H4 (cell line): ENCODE data around the gene RTN4RL1. TPM values are rescaled to one million over a fixed set of nuclear protein-coding genes. Genes with fewer than 3 reads are reported as not detected.

ENCODE experiments used
- DNase-seq: peaks from one replicate; pipeline ENCODE4 v3.0.0-alpha.2; 2015; ENCODE audit warnings: low spot score
- total RNA-seq: library from RNA; depleted of rRNA; stranded (reverse); fragments of >200 nt; shearing (Covaris generic); gene quantifications from 2 replicates; pipeline ENCODE4 v1.2.3, GENCODE V29; 2014

RTN4RL1 gene
- total RNA-seq, 1 experiment from 2014 or later = 0.48 TPM

DNA sequence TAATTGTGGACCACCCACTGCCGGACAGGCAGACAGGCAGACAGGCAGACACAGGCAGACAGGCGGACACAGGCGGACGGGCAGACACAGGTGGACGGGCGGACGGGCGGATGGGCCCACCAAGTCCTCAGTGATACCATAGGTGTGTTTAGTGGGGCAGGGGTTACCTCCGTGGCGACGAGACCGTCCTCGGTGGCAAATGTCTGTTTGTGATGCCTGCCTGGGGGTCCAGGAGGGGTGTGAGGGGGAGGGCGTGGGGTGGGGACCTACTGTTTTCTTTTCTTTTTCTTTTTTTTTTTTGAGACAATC lies 76.7 kb downstream of the RTN4RL1 start:
- no peak for DNase-seq

- DNase-seq = no peak
These were observed 77.2 kb downstream of the RTN4RL1 start for GRCh38 chr17:1947743-1948516.

DNA sequence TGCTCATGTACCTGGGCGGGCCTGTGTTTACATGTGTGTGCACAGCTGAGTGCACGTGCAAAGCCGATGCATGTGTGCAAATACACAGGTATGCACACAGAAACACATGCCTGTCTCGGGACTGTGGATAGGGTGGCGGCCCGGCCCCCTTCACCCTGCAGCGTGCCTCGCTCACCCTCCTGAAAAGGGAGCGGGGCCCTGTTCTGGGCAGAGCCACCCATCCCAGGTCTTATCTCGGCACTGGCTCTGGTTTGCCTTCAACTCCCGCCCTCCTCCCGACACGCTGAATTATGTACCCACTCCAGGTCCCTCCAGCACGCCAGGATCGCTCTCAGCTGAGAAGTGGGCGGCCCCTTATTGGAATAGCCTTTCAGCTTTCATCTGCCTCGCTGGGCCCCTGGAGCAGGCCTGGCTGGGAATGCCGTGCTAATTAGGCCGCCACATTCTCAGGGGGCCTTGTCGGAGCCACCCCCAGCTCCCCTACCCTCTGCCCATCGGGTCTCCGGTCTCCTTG lies 77.8 kb downstream of the RTN4RL1 start:
- DNase-seq = no peak

GRCh38 chr17:1946021-1946932 lies 78.9 kb downstream of the RTN4RL1 start:
- DNase-seq = no peak

- no peak for DNase-seq
These were observed 79.5 kb downstream of the RTN4RL1 start for GRCh38 chr17:1945621-1946020.

GRCh38 chr17:1943436-1943831 lies 81.7 kb downstream of the RTN4RL1 start:
- DNase-seq = no peak

DNA sequence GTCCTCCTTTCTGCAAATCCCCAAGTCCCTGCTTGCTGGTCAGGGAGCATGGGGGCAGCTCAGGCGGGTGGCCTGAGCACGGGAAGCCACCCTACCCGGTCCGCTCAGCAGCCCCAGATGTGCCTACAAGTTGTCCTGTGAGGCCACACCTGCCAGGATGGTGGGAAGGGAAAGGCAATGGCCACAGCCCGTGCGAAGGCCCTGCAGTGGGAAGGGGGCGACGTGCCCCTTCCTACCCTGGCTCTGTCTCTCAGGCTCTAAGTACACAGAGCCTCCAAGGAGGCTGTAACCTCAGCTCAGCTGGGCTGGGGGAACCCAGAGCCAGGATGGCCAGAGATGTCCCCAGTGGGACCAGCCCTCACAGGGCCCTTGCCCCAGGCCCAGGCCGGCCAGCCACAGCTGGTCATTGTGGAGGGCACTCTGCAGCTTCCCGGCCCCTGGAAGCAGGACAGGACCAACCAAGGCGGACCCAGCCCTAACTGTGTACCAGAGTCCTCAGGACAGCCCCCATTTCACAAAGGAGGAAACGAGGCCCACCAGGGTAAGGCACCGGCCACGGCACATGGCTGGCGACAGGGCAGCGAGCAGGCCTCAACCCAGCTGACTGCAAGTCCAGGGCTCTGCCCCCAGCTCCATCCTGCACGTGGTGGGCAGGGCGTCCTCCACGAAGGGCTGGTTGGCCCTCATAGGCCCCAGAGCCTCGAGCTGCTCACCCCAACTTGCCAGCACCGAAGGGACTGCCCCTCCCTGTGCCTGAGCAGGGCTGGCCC lies 82.3 kb downstream of the RTN4RL1 start:
- DNase-seq = no peak

DNA sequence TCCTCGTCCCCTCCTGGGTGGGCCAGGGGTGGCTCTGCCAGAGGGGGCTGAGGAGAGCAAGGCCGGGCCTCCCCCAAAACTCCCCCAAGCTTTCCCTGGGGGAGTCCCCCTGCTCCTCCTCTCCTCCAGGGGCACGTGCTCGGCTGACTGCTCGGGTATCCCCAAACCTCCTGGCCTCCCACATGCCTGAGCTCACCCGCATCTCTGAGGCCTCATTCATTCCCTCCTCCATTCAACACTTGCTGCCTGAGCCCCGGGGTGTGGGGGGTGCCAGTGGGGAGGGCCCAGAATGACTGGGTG lies 83.1 kb downstream of the RTN4RL1 start:
- no peak for DNase-seq

DNA sequence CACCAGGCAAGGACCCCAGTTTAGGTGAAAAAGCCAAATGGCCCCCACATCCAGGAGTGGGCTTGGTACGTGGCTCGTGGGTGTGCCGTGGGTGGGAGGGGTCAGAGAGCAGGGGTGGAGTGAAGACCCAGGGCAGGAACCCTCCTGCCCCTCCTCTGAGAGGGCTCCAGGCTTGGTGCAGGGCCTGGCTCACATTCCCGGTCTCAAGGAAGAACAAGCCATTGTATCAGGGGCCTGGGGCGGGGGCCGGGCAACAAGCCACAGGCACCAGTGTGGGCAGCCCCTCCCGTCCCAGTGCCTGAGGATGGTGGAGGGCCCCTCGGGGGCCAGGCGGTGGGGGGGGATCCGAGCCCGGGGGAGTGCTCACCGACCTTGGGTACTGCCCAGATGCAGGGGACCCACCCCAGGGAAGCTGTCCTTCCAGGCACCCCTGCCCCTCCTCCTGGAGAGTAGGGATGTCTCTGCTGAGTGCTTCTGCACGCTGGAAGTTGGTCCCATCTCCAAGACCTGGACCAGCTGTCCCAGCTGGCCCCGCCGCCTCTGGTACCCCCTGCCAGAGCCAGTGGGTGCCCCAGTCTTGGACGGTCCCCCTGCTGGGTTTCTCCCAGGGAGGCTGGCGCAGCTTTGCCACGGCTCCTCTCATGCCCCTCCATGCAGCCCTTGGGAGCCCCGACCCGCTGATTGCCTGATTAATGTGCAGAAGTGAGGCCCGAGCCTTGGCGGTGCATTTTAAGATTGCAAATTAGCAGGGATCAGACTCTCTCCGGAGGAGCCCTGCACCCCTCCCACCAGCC lies 83.7 kb downstream of the RTN4RL1 start:
- no peak for DNase-seq

- no peak for DNase-seq
These were observed 84.3 kb downstream of the RTN4RL1 start for GRCh38 chr17:1940810-1941185.

DNA sequence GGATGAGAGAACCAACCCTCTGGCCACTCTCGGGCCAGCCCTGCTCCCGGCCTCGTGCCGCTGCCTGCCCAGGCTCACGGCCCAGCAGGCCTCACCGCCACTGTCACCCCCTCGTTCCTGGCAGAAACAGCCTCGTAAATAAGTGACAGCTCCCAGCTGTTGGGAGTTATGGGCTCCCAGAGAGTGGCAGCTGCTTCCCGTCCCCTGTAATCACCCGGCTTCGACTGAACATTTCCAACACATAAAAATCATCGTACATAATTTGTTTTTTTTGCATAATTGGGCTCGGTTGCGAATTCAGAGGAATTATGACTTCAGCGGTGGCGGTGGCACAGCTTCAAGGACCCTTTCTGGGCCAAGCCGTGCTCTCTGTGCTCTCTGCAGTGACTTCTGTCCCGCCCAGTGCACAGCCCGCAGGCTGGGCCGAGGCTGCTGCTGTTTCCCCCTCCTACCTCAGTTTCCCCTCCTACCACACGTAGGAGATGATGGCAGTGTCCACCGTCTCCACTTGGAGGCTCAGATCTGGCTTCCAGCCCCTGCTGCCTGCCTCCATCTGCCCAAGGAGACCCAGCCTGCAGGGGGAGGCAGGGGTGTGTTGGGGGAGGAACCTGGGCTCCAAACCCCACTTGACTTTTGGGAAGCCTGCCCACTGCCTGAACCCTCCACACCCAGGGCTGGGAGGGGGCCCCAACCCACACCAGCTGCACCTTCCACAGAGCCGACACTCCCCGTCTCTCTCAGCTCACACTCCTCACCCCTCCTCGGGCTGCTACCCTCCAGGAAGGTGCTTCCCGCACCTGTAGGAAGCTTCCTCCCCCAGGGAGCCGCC lies 84.9 kb downstream of the RTN4RL1 start:
- DNase-seq = no peak

GRCh38 chr17:1937461-1937860 lies 87.7 kb downstream of the RTN4RL1 start:
- DNase-seq = no peak

- no peak for DNase-seq
These were observed 88.4 kb downstream of the RTN4RL1 start for GRCh38 chr17:1936766-1937165.

- no peak for DNase-seq
These were observed 90.2 kb downstream of the RTN4RL1 start for GRCh38 chr17:1934901-1935300.

DNA sequence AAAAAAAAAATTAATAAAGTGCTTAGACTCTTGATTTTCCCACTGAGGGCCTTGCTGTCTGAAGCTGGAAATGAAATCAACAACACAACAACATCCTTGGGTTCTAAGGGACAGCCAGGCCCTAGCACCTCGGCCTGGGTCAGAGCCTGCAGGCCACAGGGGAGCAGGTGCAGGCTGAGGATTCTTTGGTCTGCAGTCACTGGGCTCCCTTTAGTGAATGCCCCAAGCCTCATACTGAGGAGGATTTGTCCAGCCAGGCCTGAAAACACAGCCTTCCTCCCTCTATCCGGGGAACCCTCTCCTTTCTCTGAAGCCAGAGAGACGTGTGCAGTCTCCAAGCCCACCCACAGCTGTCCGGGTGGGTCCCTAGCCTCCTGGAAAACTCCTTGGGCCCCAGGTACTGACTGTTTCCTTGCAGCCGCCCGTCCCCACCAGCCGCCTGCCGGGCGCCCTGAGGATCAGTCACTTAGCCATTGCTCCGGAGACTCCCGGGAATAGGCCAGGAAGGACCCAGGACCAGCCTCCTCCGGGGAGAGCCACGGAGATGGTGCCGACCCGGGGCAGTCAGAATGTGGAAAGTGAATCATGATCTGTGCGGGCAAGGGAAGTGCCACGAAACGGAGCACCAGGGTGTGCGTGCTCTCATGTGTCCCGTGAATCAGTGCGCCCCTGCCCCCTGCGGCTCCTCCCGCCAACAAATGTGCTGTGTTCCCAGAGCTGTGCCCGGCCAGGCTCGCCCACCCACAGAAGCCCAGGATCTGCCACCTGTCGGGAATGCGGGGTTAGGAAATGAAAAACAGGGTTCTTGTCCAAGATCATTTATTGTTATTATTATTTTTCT lies 91.0 kb downstream of the RTN4RL1 start:
- DNase-seq = no peak

GRCh38 chr17:1931844-1932579 lies 93.1 kb downstream of the RTN4RL1 start:
- DNase-seq = no peak

GRCh38 chr17:1930337-1930645 lies 94.8 kb downstream of the RTN4RL1 start:
- no peak for DNase-seq

GRCh38 chr17:1928976-1929375 lies 96.2 kb downstream of the RTN4RL1 start:
- DNase-seq = no peak

- DNase-seq = no peak
These were observed 104.2 kb downstream of the RTN4RL1 start for GRCh38 chr17:1920948-1921351.
